ES-I3 (cell line): ENCODE data around the gene RSPH3.

Source experiments
- H3K36me3 ChIP-seq: 2 replicates; pipeline ENCODE4 v1.6.1; 2013; ENCODE audit warnings: mild to moderate bottlenecking, low read length, control low read depth, moderate library complexity; ENCODE audit not compliant: insufficient read depth
- H3K4me1 ChIP-seq: 2 replicates; pipeline ENCODE4 v1.6.1; 2013; ENCODE audit warnings: mild to moderate bottlenecking, control low read depth, low read length; ENCODE audit not compliant: insufficient read depth
- H3K9ac ChIP-seq: 2 replicates; pipeline ENCODE4 v1.6.1; 2013; ENCODE audit warnings: low read depth, mild to moderate bottlenecking, low read length, moderate library complexity
- H3K9me3 ChIP-seq: 2 replicates; pipeline ENCODE4 v1.6.1; 2013; ENCODE audit warnings: mild to moderate bottlenecking, low read length, moderate library complexity; ENCODE audit not compliant: control insufficient read depth, insufficient read depth

The RSPH3 gene

GRCh38 chr6:158943380-158944032 is 56.5 kb downstream of the RSPH3 start:
- Histone ChIP-seq H3K9me3 (no peaks in the 10 kb centered on the region), H3K9ac (no peak overlapping the region), H3K36me3 (no peaks in the 10 kb centered on the region), H3K4me1 (0 out of 2 replicates have a peak, but pooled peaks cover 4% of the 10 kb centered on the region)

GRCh38 chr6:158942349-158942748 is 57.7 kb downstream of the RSPH3 start:
- no peaks in the 10 kb centered on the region for H3K36me3 ChIP-seq
- H3K4me1 ChIP-seq: peaks cover 9% of the 10 kb centered on the region; the same call in 1 of the 2 replicates
- no peak overlapping the region for H3K9ac ChIP-seq
- H3K9me3 ChIP-seq: no peaks in the 10 kb centered on the region

GRCh38 chr6:158941246-158941645 is 58.8 kb downstream of the RSPH3 start:
- H3K4me1 ChIP-seq: peaks cover 12% of the 10 kb centered on the region; the same call in 1 of the 2 replicates
- H3K9ac ChIP-seq: no peak overlapping the region
- no peaks in the 10 kb centered on the region for H3K36me3 ChIP-seq
- no peaks in the 10 kb centered on the region for H3K9me3 ChIP-seq

- Histone ChIP-seq H3K9ac (peak overlapping the region; percentile 44; the same call in 1 of the 2 replicates), H3K36me3 (no peaks in the 10 kb centered on the region)
Measured at GRCh38 chr6:158939255-158940159, 60.5 kb downstream of the RSPH3 start.

GRCh38 chr6:158938811-158939254 is 61.2 kb downstream of the RSPH3 start:
- peak overlapping the region; percentile 44; the same call in 1 of the 2 replicates for H3K9ac ChIP-seq
- H3K9me3 ChIP-seq: no peaks in the 10 kb centered on the region
- peaks cover 12% of the 10 kb centered on the region; the same call in 1 of the 2 replicates for H3K4me1 ChIP-seq
- H3K36me3 ChIP-seq: no peaks in the 10 kb centered on the region

More at GRCh38 chr6:158939255-158940159, 60.5 kb downstream of the RSPH3 start:
- no peaks in the 10 kb centered on the region for H3K9me3 ChIP-seq
- peaks cover 12% of the 10 kb centered on the region; the same call in 1 of the 2 replicates for H3K4me1 ChIP-seq

- Histone ChIP-seq H3K36me3 (no peaks in the 10 kb centered on the region), H3K9me3 (no peaks in the 10 kb centered on the region), H3K9ac (no peak overlapping the region), H3K4me1 (peaks cover 12% of the 10 kb centered on the region; the same call in 1 of the 2 replicates)
Measured at GRCh38 chr6:158938220-158938619, 61.8 kb downstream of the RSPH3 start.

- H3K4me1 ChIP-seq: peaks cover 10% of the 10 kb centered on the region; the same call in 1 of the 2 replicates
- H3K9me3 ChIP-seq: no peaks in the 10 kb centered on the region
- no peak overlapping the region for H3K9ac ChIP-seq
- H3K36me3 ChIP-seq: no peaks in the 10 kb centered on the region
Measured at GRCh38 chr6:158934157-158934556, 65.8 kb downstream of the RSPH3 start.

- Histone ChIP-seq H3K36me3 (no peaks in the 10 kb centered on the region), H3K4me1 (peaks cover 5% of the 10 kb centered on the region; the same call in 1 of the 2 replicates), H3K9ac (no peak overlapping the region), H3K9me3 (no peaks in the 10 kb centered on the region)
Measured at GRCh38 chr6:158933079-158933595, 66.9 kb downstream of the RSPH3 start.

- Histone ChIP-seq H3K9ac (no peak overlapping the region), H3K4me1 (peaks cover 11% of the 10 kb centered on the region), H3K36me3 (no peaks in the 10 kb centered on the region)
Measured at GRCh38 chr6:158928068-158928467, 71.9 kb downstream of the RSPH3 start.

GRCh38 chr6:158926414-158926813 is 73.6 kb downstream of the RSPH3 start:
- H3K9me3 ChIP-seq: no peaks in the 10 kb centered on the region
- H3K9ac ChIP-seq: no peak overlapping the region
- peaks cover 22% of the 10 kb centered on the region for H3K4me1 ChIP-seq
- H3K36me3 ChIP-seq: no peaks in the 10 kb centered on the region

More at GRCh38 chr6:158928068-158928467, 71.9 kb downstream of the RSPH3 start:
- H3K9me3 ChIP-seq: no peaks in the 10 kb centered on the region

- H3K36me3 ChIP-seq: no peaks in the 10 kb centered on the region
- no peak overlapping the region for H3K9ac ChIP-seq
- H3K4me1 ChIP-seq: peaks cover 27% of the 10 kb centered on the region
- no peaks in the 10 kb centered on the region for H3K9me3 ChIP-seq
Measured at GRCh38 chr6:158924499-158925455, 75.2 kb downstream of the RSPH3 start.

GRCh38 chr6:158923805-158924498 is 76.0 kb downstream of the RSPH3 start:
- Histone ChIP-seq H3K9me3 (no peaks in the 10 kb centered on the region), H3K36me3 (no peaks in the 10 kb centered on the region), H3K9ac (no peak overlapping the region), H3K4me1 (peaks cover 31% of the 10 kb centered on the region)
